PC-3 (cell line): ENCODE results near the gene PLIN5.

Source experiments
- EZH2 ChIP-seq: fragments of 300-600 bp; sonication (generic); IDR thresholded peaks from one replicate; pipeline ENCODE4 v1.6.1; 2017; ENCODE audit warnings: antibody characterized with exemption, mild to moderate bottlenecking, low read length; ENCODE audit not compliant: unreplicated experiment
- TF ChIP-seq, protein P1 (sequence below): fragments of 300-600 bp; sonication (generic); conservative IDR thresholded peaks from 2 replicates; pipeline ENCODE4 v1.5.1; 2017; ENCODE audit warnings: antibody characterized with exemption, low read depth, mild to moderate bottlenecking, low read length

- TF ChIP-seq, protein P1, sequence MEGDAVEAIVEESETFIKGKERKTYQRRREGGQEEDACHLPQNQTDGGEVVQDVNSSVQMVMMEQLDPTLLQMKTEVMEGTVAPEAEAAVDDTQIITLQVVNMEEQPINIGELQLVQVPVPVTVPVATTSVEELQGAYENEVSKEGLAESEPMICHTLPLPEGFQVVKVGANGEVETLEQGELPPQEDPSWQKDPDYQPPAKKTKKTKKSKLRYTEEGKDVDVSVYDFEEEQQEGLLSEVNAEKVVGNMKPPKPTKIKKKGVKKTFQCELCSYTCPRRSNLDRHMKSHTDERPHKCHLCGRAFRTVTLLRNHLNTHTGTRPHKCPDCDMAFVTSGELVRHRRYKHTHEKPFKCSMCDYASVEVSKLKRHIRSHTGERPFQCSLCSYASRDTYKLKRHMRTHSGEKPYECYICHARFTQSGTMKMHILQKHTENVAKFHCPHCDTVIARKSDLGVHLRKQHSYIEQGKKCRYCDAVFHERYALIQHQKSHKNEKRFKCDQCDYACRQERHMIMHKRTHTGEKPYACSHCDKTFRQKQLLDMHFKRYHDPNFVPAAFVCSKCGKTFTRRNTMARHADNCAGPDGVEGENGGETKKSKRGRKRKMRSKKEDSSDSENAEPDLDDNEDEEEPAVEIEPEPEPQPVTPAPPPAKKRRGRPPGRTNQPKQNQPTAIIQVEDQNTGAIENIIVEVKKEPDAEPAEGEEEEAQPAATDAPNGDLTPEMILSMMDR, result no peak
- no peak for TF ChIP-seq EZH2
These were observed 18.2 kb upstream of the PLIN5 start for GRCh38 chr19:4553092-4553695.
